ENCODE data around the gene GUSB. TPM values are rescaled to one million over a fixed set of nuclear protein-coding genes. Genes with fewer than 3 reads are reported as not detected.

GUSB gene
- total RNA-seq, 1 donor from 2014 or later, result 51.9 TPM

DNA sequence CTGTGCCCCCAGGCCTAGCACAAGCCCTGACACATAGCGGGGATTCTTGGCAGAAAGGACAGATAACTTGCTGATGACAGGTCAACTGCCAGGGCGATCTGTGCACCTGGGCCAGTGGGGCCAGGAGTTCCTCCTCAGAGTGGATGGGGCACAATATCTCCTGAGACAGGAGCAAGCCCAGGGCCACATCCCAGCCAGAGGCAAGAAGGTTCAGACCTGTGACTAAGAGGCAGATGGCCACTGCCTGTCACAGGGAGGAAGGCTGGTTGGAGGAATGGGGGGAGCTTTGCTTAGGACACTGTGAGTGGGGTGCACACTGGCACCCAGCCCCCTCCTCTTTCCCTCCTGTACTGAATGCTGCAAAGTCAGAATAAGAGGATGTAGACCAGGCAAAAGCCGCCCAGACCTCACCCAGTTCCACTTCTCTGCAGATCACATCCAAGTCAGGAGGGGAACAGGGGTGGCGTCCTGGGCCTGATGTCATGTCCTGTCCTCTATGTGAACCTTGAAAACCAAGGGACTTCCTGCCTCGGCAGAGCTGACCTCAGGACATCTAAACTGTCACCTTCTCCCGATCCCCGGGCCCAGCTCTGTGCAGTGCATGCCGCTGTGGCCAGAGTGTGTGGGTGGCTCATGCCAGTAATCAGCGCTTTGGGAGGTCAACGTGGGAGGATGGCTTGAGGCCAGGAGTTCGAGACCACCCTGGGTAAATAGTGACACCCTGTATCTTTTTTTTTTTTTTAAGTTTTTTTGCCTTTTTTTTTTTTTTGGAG lies 1.3 kb downstream of the GUSB start:
- Mint-ChIP-seq H3K27ac (ENCODE audit: unreplicated experiment) (no peak overlapping the region), H3K4me1 (no peaks in the 10 kb centered on the region)
- TF ChIP-seq, protein P1, sequence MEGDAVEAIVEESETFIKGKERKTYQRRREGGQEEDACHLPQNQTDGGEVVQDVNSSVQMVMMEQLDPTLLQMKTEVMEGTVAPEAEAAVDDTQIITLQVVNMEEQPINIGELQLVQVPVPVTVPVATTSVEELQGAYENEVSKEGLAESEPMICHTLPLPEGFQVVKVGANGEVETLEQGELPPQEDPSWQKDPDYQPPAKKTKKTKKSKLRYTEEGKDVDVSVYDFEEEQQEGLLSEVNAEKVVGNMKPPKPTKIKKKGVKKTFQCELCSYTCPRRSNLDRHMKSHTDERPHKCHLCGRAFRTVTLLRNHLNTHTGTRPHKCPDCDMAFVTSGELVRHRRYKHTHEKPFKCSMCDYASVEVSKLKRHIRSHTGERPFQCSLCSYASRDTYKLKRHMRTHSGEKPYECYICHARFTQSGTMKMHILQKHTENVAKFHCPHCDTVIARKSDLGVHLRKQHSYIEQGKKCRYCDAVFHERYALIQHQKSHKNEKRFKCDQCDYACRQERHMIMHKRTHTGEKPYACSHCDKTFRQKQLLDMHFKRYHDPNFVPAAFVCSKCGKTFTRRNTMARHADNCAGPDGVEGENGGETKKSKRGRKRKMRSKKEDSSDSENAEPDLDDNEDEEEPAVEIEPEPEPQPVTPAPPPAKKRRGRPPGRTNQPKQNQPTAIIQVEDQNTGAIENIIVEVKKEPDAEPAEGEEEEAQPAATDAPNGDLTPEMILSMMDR (conservative IDR thresholded peaks at IDR 0.05), result no peak

DNA sequence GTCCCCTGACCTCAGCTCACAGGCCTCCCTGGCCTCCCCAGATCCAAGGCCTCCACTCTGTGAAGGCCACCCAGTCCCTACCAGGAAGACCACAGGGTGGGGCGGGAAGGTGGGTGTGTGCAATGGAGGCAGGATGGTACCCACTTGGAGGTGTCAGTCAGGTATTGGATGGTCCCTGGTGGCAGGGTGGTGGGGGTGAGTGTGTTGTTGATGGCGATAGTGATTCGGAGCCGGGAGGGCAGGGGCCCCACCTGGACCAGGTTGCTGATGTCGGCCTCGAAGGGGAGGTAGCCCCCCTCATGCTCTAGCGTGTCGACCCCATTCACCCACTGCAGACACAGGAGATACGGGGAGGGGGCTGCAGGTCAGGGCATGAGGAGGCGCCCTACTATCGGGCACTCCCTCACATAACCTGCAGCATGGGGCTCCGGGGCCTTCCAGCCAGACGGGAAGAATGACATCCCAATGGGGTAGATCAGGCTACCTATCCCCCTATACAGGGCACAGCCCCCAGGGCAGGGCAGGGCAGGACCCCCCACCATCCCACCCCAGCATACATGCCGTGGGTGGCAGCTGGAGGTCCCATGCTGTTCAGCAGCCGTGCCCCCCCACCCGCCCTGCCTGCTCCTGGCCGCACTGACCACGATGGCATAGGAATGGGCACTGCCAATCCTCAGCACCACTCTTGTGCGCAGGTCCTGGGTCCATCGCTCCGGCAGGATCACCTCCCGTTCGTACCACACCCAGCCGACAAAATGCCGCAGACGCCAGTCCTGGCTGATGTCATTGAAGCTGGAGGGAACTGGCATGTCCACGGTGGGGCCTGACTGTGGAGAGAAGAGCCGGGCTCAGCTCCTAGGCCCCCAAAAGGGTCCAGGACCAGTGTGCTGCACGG lies 2.2 kb downstream of the GUSB start:
- Mint-ChIP-seq H3K27ac (ENCODE audit: unreplicated experiment) (no peak overlapping the region), H3K36me3 (ENCODE audit: low read depth) (no peaks in the 10 kb centered on the region), H3K4me3 (peak overlapping the region; percentile 85), H3K4me1 (no peaks in the 10 kb centered on the region), H3K27me3 (ENCODE audit: low read depth) (no peaks in the 10 kb centered on the region), H3K9me3 (no peaks in the 10 kb centered on the region)
- TF ChIP-seq, protein P1 (conservative IDR thresholded peaks at IDR 0.05), result no peak
- no peak for DNase-seq (ENCODE audit: low read depth, low spot score)

More for the DNA sequence above, 1.3 kb downstream of the GUSB start:
- Mint-ChIP-seq H3K27me3 (ENCODE audit: low read depth) (no peaks in the 10 kb centered on the region), H3K36me3 (ENCODE audit: low read depth) (no peaks in the 10 kb centered on the region), H3K9me3 (no peaks in the 10 kb centered on the region), H3K4me3 (peak overlapping the region; percentile 85)
- no peak for DNase-seq (ENCODE audit: low read depth, low spot score)

DNA sequence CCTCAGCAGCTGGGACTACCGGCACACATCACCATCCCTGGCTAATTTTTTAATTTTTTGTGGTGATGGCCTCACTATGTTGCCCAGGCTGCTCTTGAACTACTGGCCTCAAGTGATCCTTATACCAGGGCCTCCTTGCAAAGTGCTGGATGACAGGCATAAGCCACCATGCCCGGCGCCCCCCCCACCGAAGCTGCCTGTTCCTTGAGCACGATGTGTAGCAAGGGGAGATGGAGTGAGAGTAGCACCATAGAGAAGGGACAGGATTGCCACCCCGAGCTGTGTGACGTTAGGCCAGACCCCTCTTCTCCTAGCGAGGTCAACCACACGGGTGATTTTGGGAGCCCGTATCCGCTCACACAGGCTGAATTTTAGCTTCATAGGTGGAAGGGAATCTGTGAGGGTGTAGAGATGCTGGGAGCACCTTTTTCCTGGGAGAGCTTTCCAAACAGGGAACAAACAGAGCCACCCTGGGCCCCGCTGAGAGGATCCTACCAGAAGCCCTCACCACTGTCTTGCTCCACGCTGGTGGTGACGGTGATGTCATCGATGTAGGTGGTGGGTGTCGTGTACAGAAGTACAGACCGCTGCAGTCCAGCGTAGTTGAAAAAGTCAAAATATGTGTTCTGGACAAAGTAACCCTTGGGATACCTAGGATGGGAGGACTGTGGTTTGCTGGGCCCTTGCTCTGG lies 3.0 kb downstream of the GUSB start:
- DNase-seq (ENCODE audit: low read depth, low spot score), result no peak
- H3K4me3 Mint-ChIP-seq, result peak overlapping the region; percentile 74
- H3K9me3 Mint-ChIP-seq, result no peaks in the 10 kb centered on the region
- H3K4me1 Mint-ChIP-seq, result no peaks in the 10 kb centered on the region
- H3K36me3 Mint-ChIP-seq (ENCODE audit: low read depth), result peaks cover 1% of the 10 kb centered on the region
- H3K27ac Mint-ChIP-seq (ENCODE audit: unreplicated experiment), result no peak overlapping the region
- no peaks in the 10 kb centered on the region for H3K27me3 Mint-ChIP-seq (ENCODE audit: low read depth)
- TF ChIP-seq, protein P1 (conservative IDR thresholded peaks at IDR 0.05), result no peak

DNA sequence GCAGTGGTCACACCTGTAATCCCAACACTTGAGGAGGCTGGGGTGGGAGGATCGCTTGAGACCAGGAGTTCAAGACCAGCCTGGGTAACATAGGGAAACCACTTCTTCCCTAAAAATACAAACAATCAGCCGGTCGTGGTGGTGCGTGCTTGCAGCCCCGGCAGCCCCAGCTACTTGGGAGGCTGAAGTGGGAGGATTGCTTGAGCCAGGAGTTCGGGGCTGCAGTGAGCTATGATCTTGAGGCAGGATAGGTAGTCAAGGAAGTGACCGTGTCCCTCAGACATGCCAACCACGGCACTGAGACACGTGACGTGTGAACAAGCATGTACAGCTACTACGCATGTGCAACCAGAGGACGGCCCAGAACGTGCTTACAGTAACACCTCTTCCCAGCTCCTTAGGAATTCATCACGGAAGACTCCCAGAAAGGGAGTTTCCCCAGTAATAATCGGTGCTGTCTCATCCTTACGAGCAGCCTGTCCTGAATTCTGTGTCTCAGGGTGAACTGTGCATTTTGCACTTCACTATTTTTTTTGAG lies 5.3 kb downstream of the GUSB start:
- H3K9me3 Mint-ChIP-seq, result no peaks in the 10 kb centered on the region
- DNase-seq (ENCODE audit: low read depth, low spot score), result no peak
- H3K27ac Mint-ChIP-seq (ENCODE audit: unreplicated experiment), result no peak overlapping the region
- H3K4me1 Mint-ChIP-seq, result no peaks in the 10 kb centered on the region
- H3K27me3 Mint-ChIP-seq (ENCODE audit: low read depth), result no peaks in the 10 kb centered on the region
- TF ChIP-seq, protein P1 (conservative IDR thresholded peaks at IDR 0.05), result no peak
- H3K36me3 Mint-ChIP-seq (ENCODE audit: low read depth), result peaks cover 5% of the 10 kb centered on the region
- no peak overlapping the region for H3K4me3 Mint-ChIP-seq

DNA sequence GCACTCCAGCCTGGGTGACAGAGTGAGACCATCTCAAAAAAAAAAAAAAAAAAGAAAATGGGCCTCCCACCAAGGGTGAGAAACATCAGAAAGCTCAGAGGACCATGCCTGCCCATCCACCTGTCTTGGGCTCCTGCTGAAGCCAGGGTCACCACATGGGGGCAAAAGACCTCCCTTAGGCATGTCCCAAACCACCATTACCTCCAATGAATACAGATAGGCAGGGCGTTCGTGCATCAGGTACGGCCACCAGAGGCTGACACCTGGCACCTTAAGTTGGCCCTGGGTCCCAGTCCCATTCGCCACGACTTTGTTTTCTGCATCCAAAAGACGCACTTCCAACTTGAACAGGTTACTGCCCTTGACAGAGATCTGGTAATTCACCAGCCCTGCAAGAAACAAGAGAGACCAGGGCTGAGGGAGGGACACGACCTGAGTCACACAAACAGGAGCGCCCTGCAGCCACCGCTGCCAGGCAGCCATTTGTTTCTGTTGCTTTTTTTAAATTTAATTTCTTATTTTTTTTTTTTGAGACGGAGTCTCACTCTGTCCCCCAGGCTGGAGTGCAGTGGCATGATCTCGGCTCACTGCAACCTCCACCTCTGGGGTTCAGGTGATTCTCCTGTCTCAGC lies 6.1 kb downstream of the GUSB start:
- Mint-ChIP-seq H3K27me3 (ENCODE audit: low read depth) (no peaks in the 10 kb centered on the region), H3K9me3 (no peaks in the 10 kb centered on the region), H3K4me1 (no peaks in the 10 kb centered on the region), H3K27ac (ENCODE audit: unreplicated experiment) (no peak overlapping the region), H3K4me3 (no peak overlapping the region), H3K36me3 (ENCODE audit: low read depth) (peaks cover 8% of the 10 kb centered on the region)
- TF ChIP-seq, protein P1 (conservative IDR thresholded peaks at IDR 0.05), result no peak
- no peak for DNase-seq (ENCODE audit: low read depth, low spot score)
